ENCODE measurements around the gene SPEG.

The SPEG gene

GRCh38 chr2:219517954-219518778 is 83.5 kb downstream of the SPEG start:
- no peak for FAIRE-seq

GRCh38 chr2:219519526-219519916 is 84.9 kb downstream of the SPEG start:
- FAIRE-seq: no peak

- FAIRE-seq: no peak
Observed at GRCh38 chr2:219520079-219520478, 85.4 kb downstream of the SPEG start.

- no peak for FAIRE-seq
Observed at GRCh38 chr2:219521066-219521880, 86.6 kb downstream of the SPEG start.

GRCh38 chr2:219522111-219523030 is 87.7 kb downstream of the SPEG start:
- no peak for FAIRE-seq

- FAIRE-seq: no peak
Observed at GRCh38 chr2:219523031-219523671, 88.5 kb downstream of the SPEG start.

GRCh38 chr2:219524817-219525216 is 90.2 kb downstream of the SPEG start:
- no peak for FAIRE-seq

GRCh38 chr2:219525533-219526232 is 91.0 kb downstream of the SPEG start:
- FAIRE-seq: no peak

GRCh38 chr2:219526320-219527075 is 91.9 kb downstream of the SPEG start:
- FAIRE-seq: no peak

- no peak for FAIRE-seq
Observed at GRCh38 chr2:219527076-219527394, 92.4 kb downstream of the SPEG start.

GRCh38 chr2:219527472-219527871 is 92.8 kb downstream of the SPEG start:
- no peak for FAIRE-seq

- FAIRE-seq: peak; percentile 66
Observed at GRCh38 chr2:219530048-219530963, 95.7 kb downstream of the SPEG start.

GRCh38 chr2:219531639-219532377 is 97.2 kb downstream of the SPEG start:
- FAIRE-seq: no peak

- no peak for FAIRE-seq
Observed at GRCh38 chr2:219532378-219532649, 97.7 kb downstream of the SPEG start.

GRCh38 chr2:219533930-219534661 is 99.5 kb downstream of the SPEG start:
- FAIRE-seq: no peak

GRCh38 chr2:219536425-219536824 is 101.8 kb downstream of the SPEG start:
- FAIRE-seq: no peak

- no peak for FAIRE-seq
Observed at GRCh38 chr2:219536967-219537366, 102.3 kb downstream of the SPEG start.

- FAIRE-seq: no peak
Observed at GRCh38 chr2:219537657-219538488, 103.2 kb downstream of the SPEG start.
